GM21360 (cell line): ENCODE measurements around the gene PTPN14.

Experiments used
- ATAC-seq: cut with Tn5 transposase; IDR thresholded peaks from one replicate; pipeline ENCODE4 v1.9.1; 2021; ENCODE audit warnings: mild to moderate bottlenecking, moderate library complexity; ENCODE audit not compliant: unreplicated experiment

Gene PTPN14

GRCh38 chr1:214342525-214342924 lies 208.9 kb downstream of the PTPN14 start:
- ATAC-seq = no peak

DNA sequence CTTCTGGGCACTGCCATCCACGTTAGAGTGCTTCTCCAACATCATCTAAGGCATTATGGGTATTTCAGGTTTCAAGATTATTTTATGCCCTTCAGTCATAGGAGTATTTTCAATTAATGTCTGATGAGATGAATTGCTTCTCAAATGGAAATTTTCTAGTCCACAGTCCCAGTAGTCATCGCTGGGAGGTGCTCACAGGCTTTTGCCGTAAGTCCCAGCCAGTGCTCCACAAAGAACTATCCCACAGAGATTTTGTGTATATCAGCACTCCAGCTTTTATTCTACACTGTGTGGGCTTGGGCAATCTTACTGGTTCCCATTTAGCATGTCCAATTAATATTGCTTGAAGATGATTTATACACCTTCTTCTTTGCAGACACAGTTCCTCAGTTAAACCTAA lies 209.5 kb downstream of the PTPN14 start:
- ATAC-seq = no peak

DNA sequence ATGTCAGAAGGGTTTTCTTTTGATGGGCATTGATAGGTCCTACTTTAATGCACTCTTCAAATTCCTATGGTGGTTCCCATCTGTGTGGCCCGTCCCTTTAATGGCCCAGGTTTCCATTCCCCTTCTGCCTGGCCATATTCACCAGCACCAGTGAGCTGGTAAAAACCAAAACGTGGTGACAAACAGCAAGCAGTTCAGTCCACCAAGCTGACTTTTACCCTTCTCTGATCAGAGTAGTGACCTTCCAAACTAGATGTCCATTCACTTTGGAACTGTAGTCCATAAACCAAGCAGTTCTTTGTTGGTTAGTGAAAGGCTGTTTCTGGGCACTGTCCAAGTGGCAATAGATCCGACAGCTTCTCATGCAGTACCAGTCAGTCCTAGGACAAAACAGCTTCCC lies 209.9 kb downstream of the PTPN14 start:
- ATAC-seq = no peak

- no peak for ATAC-seq
Observed at GRCh38 chr1:214338212-214338611, 213.2 kb downstream of the PTPN14 start.

DNA sequence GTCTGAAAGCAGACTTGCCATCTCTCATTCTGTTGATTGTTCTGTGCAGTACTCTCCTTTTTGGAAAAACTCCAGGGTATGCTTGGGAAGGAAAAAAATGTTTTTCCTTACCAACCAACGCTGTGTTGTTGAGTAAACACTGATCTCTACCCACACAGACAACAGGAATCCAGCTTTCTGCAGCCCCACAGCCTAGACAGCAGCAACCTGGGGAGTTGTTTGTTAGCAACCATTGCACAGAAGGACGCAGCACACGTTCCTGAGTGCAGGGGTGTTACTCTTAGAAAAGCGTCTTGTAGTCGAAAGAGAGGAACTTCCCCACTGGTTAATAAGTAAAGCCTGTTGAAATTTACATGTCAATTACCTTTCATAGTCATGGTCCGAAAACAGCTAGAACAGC lies 213.9 kb downstream of the PTPN14 start:
- no peak for ATAC-seq

GRCh38 chr1:214337015-214337414 lies 214.4 kb downstream of the PTPN14 start:
- no peak for ATAC-seq

GRCh38 chr1:214335567-214335966 lies 215.8 kb downstream of the PTPN14 start:
- ATAC-seq = no peak

- ATAC-seq = peak; percentile 39
Observed at GRCh38 chr1:214332946-214333798, 218.2 kb downstream of the PTPN14 start.

DNA sequence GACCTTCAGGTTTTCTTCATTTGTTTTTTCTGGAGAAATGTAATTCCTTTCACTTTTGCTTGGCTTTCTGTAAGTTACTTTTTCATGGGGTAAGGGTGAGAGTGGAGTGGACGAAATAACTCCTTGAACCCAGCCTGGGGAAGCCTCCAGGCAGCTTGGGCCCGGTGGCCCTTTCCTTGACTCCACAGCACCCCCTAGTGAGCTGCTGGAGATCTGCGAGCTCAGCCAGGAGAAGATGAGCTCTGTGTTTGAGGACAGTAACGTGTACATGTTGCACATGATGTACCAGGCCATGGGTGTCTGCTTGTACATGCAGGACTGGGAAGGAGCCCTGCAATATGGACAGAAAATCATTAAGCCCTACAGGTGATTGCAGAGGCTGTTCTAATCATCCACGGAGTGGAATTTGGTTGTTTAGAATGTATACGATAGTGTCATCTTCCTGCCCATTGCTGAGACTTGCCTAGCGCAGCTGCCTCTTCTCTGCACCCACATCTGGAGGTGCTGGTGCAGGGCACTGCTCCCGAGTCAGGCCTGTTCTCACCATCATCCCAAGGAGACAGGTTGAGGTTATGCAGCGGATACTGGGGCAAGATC lies 219.5 kb downstream of the PTPN14 start:
- peak; percentile 59 for ATAC-seq

- ATAC-seq = no peak
Observed at GRCh38 chr1:214331180-214331579, 220.2 kb downstream of the PTPN14 start.

GRCh38 chr1:214330715-214331114 lies 220.7 kb downstream of the PTPN14 start:
- ATAC-seq = no peak

- no peak for ATAC-seq
Observed at GRCh38 chr1:214330222-214330621, 221.2 kb downstream of the PTPN14 start.

DNA sequence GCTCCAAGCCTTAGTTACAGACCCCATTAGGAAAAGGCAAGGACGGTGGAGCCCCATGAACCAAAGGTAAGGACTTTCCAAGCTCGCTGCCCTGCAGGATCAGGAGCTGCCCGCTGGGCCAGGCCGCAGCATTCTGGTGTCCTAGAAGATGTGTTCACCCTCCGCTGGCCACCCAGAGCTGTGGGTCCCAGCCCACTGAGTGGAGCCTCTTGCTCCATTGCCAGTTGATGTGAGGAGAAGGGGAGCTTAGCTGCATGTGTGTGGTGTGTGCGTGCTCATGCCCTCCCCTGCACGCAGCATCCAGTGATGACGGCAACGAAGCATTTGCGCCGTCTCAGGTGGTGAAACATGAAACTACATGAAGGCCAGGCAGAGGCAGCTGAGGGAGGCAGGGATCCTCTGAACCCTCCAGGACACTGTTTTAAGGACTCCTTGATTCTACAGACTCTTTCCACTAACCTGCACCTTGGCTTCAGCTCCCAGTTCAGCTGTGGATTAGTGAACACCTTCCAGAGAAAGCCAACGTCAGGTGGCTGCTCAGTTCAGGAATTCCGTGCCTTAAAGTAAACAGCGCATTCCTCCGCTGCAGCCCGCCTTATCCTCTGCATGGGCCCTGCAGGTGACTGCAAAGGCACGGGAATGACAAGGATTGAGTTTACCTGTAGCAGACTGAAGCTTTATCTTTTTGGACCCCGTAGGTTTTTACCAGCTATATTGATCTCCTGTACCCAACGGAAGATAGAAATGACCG lies 221.8 kb downstream of the PTPN14 start:
- ATAC-seq = no peak

GRCh38 chr1:214328770-214329469 lies 222.5 kb downstream of the PTPN14 start:
- peak; percentile 90 for ATAC-seq

DNA sequence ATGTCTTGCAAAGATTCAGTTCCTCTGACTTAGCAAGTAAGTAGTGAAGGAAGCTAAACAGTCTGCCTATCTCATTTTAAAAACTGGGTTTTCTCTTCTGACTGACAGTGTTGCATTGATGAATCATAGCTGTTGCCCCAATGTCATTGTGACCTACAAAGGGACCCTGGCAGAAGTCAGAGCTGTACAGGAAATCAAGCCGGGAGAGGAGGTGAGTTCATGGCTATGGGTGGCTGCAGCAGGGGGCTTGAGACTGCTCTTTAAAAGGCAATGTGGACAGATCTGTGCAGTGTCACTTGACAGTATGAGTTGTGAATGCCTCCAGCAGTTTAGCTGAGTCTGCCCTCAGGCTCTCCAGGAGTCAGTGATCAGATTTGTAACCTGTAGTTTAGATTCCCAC lies 223.9 kb downstream of the PTPN14 start:
- ATAC-seq = no peak

GRCh38 chr1:214326406-214326805 lies 225.0 kb downstream of the PTPN14 start:
- ATAC-seq = no peak

DNA sequence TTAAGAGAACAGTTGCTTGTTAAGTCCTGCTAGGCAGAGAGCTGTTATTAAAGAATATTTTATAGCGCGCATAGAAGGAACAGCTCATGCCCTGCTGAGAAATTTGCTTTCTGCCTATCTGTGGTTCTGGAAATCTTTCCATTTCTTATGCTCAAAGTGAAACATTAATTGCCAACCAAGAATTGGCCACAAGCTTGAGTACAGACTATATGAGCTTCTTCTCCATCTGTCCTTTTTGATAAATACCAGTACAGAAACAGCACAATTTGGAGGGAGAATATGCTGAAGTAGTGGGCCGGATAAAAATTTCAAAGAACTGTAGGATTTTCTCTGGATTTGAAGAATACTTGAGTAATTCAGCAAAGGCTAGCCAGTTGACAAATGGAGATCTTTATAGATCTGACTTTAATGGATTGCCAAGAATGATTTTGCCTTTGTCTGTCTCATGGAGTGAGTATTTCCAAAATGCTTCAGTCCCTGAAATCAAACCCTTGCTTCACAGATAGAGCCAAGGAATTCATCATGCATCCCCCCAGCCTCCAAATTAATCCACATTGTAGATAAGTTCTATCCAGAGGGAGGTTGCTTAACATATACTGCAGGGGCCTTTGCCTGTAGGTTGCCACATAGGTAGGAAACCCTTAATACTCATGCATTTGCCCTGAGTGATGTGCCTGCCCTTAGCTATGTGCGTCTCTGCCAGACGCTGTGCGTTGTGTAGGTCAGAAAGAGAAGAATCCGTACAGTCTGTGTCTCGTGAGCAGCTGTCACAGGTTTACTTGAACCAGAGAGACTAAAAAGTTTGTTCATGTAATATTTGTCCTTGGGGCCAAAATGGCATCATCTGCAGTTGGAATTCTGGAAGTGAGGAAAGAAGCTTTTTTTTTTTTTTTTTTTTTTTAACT lies 226.3 kb downstream of the PTPN14 start:
- ATAC-seq = no peak

- peak; percentile 73 for ATAC-seq
Observed at GRCh38 chr1:214321705-214322453, 229.5 kb downstream of the PTPN14 start.

- ATAC-seq = no peak
Observed at GRCh38 chr1:214319938-214320337, 231.5 kb downstream of the PTPN14 start.
